NCI-H748 treated with DMSO at 0.1 percent for 48 hours (cell line): ENCODE measurements around the gene GPBAR1.
A peak's percentile ranks its signal among the peaks of the same experiment; 100 is the strongest.
"Not testable (repeated sequence)": the region's sequence is repeated elsewhere in the genome, so short reads cannot be mapped to it uniquely, and the experiment has no call there.

ENCODE experiments used
- DNase-seq: peaks from one replicate; lab custom pipeline; 2025; lab: John Stamatoyannopoulos, UW

Gene GPBAR1

DNA sequence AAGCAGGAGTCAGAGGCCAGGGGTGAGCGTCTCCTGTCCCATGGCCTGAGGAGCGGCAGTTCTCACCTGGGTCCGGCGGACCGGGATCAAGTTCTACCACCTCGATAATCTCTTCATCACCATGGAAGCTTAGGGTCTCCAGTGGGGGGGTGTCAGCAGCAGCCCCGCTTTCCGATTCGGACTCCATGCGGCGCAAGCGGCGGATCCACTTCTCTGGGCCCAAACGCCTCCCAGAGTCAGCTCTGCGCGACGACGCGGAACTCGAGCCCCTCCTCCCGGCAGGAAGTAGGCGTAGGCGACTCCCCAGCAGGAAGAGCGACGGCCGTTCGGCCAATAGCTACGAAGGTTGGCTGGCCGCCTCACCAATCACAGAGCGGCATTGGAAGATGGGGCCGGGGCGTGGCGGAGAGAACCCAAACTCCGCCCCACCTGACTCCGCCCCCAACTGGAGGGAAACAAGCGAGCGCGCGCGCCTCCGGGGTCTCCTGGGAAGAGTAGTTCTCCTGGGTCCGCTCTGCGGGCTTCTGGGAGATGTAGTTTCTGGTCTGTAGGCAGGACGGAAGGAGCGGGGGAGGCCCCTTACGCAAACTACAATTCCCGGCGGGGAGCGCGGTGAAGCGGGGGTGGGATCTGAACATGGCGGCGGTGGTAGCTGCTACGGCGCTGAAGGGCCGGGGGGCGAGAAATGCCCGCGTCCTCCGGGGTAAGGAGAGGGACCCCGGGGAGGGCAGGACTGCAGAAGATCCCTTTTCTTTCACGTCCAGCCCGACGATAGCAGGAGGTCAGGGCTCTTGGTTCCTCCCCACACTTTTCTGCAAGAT lies 9.3 kb downstream of the GPBAR1 start, which contains the start of the genes AAMP and PNKD:
Gene AAMP, minus strand, starts transcription at position 238 of the 821 bp plus-strand sequence. Its CDS starts 51 bp downstream, at position 187.
Gene PNKD, plus strand, starts transcription at position 620 of the 821 bp plus-strand sequence. Its CDS starts 17 bp downstream, at position 637.
- peak; percentile 98 for DNase-seq

DNA sequence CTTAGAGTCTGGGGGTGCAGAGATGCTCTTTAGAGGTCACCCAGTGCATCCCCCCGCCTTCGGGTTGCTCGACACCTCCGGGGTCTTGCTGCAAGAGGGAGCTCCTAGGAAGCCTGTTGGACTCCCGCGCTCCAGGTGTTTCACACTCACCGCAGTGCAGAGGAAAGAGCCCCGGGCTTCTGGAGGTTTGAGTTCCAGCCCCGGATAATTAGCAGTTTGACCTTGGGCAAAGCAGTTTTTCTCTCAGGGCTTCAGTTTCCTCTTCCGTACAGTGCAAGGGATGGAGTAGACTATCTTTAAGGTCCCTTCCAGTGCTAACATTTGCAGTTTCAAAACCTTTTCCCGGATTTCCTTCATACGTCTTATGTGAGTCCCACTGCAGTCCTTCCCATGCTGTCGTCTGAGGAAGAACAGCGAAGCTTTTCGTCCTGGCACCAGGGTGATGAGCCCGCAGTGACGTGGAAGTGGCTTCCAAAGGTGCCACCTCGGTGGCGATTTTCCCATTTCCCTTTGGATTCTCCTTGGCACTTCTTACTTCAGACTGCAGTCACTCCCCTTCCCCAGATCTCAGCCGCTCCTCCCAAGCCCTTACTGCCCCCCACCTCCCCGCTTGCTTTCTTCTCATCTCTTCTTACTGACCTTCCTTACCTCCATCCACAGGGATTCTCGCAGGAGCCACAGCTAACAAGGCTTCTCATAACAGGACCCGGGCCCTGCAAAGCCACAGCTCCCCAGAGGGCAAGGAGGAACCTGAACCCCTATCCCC lies 10.1 kb downstream of the GPBAR1 start:
- DNase-seq: no peak

- no peak for DNase-seq
Measured at GRCh38 chr2:218271487-218271797, 10.6 kb downstream of the GPBAR1 start.

GRCh38 chr2:218271865-218272530 lies 11.2 kb downstream of the GPBAR1 start:
- DNase-seq: no peak

DNA sequence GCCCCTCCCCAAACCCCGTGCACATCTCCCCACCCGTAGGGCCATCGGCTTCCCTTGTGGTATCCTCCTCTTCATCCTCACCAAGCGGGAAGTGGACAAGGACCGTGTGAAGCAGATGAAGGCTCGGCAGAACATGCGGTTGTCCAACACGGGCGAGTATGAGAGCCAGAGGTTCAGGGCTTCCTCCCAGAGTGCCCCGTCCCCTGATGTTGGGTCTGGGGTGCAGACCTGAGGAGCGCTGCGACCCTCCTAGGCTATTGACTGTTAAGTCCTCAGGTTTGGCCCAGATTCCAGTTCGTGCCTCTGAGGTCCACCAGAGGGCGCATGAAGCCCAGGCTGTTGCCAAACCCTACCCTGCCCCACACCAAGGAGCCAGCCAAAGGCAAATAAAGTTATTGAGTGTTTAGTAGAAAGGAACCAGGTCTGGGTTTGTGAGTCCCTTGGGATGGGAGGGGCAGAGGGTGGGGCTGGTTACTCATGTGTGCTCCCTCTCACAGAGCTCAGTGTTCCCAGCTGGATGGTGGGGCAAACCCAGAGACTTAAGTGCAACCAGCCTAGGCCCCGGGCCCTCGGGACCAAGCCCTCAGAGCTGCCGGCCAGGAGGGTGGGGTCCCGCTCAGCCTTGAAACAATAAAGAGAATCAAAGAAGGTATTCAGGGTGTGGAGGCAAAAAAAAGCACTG lies 11.9 kb downstream of the GPBAR1 start:
- DNase-seq: peak; percentile 52

DNA sequence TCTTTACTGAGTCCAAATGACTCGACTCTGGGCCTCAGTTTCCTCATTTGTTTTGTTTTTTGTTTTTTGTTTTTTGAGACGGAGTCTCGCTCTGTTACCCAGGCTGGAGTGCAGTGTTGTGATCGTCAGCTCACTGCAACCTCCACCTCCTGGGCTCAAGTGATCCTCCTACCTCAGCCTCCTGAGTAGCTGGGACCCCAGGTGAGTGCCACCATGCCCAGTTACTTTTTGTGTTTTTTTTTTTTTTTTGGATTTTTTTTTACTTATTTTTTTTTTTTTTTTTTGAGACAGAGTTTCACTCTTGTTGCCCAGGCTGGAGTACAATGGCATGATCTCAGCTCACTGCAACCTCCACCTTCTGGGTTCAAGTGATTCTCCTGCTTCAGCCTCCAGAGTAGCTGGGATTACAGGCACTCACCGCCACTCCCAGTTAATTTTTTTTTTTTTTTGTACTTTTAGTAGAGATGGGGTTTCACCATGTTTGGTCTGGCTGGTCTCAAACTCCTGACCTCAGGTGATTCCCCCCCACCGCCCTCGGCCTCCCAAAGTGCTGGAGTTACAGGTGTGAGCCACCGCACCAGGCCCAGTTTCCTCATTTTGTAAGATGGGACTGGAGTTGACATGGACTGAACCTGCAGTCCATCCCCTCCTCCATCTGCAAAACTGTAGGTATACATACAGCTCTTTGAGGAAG lies 12.5 kb downstream of the GPBAR1 start:
- not testable (repeated sequence) for DNase-seq

- DNase-seq: no peak
Measured at GRCh38 chr2:218273908-218274249, 13.1 kb downstream of the GPBAR1 start.

- no peak for DNase-seq
Measured at GRCh38 chr2:218274586-218274985, 13.8 kb downstream of the GPBAR1 start.

DNA sequence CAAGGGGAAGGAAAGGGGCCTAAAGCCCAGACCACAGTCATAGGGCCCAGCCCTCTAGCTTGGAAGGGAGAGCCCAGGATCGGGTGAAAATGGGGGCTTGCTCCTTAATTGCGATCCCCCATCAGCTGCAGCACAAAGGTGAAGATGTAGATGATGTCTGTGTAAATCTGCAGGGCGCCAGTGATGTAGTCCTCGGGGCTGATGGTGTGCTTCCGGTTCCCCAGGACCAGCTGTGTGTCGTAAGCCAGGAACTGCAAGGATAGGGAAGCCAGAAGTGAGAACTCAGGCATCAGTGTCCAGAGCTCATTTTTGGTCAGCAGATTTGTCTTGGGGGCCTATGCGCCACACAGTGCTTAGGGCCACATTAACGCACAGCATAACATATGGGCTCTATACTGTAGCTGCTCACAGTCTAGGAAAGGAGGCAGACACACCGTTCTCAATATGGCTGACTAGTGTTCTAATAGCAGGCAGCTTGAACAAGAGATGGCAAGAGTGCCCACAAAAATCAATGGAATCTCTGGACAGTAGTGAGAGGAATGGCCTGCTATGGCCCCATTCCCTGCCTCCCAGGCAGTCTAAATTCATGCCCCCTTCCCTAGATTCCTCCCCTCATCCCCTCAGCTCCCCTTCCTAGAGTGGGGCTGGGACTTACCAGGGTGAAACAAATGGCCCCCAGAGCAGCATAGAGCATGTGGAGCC lies 14.7 kb downstream of the GPBAR1 start:
- no peak for DNase-seq

DNA sequence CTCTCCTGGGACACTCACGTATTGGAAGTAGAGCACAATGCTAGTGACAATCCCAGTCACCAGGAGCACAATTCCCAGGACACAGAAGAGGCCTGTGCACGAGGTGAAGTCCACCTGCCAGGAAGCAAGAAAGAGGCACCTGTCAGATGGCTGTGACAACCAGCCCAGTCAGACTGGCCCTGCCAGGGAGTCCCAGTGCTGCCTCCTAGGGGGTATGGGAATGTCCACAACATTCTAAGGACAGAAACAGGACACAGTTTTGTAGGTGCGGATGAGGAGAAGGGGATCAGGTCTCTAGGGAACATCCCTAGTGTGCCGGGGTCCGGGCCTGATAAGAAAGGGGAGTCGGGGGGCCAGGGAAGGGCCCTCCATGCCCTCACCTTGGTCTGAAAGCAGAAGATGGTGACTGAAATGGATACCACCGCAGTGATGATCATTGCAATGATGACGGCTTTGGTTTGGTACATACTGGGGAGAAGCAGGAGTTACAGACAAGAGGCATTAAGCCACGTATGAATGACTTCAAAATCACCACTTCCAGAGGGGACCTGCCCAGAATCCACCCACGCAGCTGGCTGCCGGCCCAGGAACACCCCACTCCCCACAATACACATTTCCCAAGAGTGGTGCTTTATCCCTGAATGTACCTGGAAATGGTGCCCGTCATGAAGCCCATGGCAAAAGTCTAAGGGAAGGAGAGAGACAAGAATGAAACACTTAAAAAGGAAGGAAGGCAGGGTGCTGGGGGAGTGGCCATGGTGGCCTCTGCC lies 16.4 kb downstream of the GPBAR1 start:
- DNase-seq: no peak

DNA sequence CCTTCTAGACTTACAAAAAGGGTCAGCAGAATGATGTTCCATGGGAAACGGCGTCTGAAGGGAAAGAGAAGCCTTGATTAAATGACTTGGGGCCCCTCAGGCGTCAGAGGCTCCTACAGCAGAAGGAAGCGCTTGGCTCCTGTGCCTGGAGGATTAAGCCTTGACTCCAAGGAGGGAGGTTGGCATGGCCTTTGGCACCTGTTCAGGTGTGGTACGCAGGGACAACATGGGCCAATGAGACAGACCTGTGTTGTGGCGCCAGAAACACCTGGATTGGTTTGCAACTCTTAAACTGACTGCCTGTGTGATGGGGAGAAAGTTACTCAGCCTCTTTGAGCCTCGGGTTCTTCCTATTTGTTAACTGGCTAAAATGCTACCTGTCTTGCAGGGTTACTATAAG lies 17.1 kb downstream of the GPBAR1 start:
- no peak for DNase-seq

DNA sequence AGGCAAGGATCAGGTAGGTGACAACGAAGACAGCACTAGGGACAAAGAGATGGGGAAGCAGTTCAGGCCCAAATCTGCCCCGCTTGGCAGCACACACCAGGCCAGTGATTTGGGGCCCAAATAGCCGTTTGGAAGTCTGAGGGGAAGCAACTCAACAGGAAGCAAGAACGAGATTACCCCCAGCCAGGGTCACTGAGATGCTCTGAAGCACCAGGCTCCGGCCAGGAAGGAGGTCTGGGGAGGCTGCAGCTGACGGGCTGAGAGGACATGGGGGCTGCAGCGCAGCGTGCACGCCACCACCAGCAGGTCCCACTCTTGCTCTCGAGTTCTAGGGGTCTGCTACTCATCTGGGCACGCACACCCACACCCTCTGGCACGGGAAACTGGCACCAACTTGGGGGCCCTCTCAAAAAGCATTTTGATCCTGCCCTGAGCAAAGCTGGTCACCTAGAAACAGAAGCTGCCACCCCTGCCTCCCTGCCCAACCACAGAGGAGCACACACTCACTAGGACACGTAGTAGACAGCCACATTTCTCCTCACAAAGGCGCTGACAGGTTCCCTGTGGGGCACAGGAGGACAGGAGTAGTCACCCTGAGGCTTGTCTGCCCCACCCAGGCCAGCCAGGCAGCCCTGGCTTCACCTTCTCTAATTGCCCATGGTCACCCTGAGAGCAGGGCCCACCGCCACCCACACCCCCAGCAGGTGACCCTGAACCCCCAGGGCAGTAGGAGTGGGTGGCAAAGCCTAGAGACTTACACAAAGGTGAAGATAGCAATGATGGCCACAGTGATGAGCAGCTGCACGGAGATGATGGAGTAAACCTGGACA lies 17.9 kb downstream of the GPBAR1 start:
- DNase-seq: no peak

DNA sequence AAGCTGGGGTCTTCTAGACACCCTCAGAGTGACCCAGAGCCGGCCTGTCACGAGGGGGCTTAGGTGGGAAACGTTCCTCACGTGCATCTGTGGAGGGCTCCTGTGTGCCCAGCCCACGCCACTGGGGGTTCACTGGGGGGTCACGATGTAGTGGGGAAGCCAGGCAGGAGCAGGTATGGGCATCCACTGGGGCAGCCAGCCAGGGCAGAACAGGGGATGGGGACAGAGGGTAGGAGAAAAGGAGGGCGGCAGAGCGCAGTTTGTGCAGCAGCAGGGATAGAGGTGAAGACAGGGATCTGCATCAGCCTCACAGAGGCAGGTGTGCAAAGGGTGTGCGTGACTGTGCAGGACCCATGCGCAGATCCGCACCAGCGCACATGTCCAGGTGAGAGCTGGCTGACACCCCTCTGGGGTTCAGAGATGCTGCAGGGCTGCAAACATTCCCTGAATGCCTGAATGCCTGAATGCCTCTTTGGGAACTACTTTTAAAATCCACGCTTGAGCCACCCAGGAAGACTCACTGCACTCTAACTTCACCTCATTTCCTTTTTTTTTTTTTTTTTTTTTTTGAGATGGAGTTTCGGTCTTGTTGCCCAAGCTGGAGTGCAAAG lies 19.6 kb downstream of the GPBAR1 start:
- DNase-seq: no peak

DNA sequence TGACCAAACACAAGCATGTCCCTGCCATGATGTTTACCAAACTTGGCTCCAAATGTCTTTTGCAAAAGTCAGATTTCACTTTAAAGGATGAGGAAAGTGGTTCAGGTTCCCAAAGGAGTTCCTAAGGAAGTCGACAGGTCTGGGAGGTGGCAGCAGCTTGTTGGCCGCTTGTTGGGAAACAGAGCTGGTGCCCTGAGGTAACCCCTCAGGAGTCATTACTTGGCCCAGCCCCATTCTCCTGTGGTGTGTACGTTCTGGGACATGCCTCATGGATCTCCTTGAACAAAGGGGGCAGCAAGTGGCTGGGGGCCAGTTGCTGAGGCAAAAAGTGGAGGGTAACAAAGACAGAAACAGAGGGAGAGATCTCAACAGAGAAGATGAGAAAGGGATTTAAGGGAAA lies 20.6 kb downstream of the GPBAR1 start:
- DNase-seq: no peak

DNA sequence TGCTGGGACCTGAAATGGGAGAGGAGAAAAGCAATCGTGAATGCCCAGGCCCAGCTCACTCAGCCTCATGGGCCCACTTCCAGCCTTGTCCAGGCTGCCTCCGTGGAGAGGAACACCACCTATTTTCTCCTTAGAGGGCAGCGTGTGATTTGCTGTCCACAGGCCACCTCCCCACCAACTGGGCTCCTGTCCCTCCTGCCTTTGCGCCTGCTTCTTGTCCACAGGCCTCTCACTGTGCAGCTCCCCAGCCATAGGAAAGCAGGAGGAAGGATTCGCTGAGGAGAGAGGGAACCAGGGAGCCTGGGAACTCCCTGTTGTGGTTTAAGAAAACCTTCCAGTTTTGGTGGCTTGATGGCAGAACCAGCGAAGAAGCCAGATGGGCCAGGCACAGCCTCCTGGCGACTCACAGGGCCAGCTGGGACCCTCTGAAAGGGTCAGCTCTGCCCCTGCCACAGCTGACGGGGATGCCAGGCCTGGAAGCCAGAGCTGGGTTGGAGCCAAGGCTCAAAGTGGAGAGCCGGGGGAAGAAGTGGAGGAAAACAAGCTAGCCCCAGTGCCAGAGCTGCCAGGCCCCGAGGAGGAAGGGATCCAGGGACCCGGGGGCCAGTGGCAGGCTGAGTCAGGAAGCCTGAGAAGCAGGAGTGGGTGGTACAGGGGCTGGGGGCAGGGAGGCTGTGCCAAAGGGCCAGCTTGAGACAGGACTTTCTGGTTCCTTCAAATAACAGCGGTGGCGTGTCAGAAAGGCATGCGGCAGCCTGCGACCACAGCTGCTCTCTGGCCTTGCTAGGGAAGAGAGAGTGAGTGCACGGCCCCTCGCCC lies 21.6 kb downstream of the GPBAR1 start:
- no peak for DNase-seq

DNA sequence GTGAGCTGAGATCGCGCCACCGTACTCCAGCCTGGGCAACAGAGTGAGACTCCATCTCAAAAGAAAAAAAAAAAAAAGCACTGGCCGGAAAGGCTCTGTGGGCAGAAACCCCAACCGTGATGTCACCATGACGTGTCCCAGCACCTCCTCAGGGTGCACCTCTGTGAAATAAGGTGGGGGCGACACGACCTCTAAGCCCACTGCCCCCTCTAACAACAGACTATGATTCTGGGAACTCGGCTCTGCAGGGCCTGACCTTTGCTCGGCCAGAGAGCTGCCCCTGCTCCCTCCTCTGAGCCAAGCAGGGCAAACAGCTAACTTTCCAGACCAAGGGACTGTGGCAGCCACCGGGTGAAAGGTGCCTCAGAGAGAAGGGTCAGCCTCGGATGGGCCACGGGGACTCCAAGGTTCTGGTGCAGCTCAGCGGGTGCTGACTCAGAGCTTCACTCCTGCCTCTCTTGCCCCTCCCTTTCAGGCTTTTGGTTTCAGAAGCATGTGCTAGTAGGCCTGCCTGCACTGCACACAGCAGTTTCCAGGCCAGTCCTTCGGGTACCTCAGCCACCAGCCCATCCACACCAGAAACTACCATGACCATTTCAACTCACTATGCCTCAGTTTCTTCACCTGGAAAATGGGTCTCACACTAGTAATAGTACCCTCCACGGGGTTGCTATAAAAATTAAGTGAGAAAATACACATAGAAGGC lies 23.4 kb downstream of the GPBAR1 start:
- no peak for DNase-seq

DNA sequence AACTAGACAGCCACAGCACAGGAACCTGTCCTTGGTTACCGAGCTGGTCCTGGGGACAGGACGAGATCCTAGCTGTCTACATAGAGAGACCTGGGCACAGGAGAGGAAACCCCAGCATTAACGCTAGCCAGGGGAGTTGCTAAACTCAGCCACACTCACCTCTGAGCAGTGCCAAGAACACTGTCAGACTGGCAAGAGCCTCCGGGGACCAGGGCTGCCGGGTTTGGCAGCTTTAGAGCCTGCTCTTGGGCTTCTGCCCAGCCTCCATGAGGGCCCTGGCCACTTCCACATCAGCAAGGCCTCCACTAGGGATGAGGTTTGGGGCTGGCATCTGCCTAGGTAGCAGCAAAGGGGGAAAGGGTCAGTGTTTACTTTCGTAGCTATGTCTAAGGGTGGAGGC lies 24.8 kb downstream of the GPBAR1 start:
- no peak for DNase-seq
